Tibial artery (tissue), 4 donors: ENCODE results near the gene HHATL.

ENCODE experiments used
- DNase-seq, 2 donors: peaks; one replicate each; pipeline ENCODE4 v3.0.0-alpha.2; 2019
- H3K27ac ChIP-seq, 2 donors: fragments of 200-600 bp; sonication (generic) in 1 of 2; 1 replicate in 1 of 2; 2 replicates in 1 of 2; pipeline ENCODE4 v1.5.1; 2018 to 2019; ENCODE audit warnings: mild to moderate bottlenecking in 1 of 2
- H3K27me3 ChIP-seq, 2 donors: fragments of 200-600 bp; sonication (generic) in 1 of 2; one replicate each; pipeline versions ENCODE4 v1.5.1 to v1.6.0; 2016 to 2019
- H3K36me3 ChIP-seq, 3 donors: fragments of 200-600 bp; sonication (generic) in 2 of 3; one replicate each; pipeline ENCODE4 v1.5.1; 2016 to 2019; ENCODE audit warnings: mild to moderate bottlenecking in 2 of 3
- H3K4me1 ChIP-seq, 4 donors: fragments of 200-600 bp; sonication (generic) in 2 of 4; 1 replicate in 3 of 4; 2 replicates in 1 of 4; pipeline ENCODE4 v1.5.1; 2016 to 2019
- H3K4me3 ChIP-seq, 2 donors: fragments of 200-600 bp; sonication (generic) in 1 of 2; 1 replicate in 1 of 2; 2 replicates in 1 of 2; pipeline ENCODE4 v1.5.1; 2018 to 2019; ENCODE audit warnings: mild to moderate bottlenecking in 2 of 2
- H3K9me3 ChIP-seq, 3 donors: fragments of 200-600 bp; sonication (generic) in 1 of 3; one replicate each; pipeline ENCODE4 v1.5.1; 2016 to 2019
- CTCF ChIP-seq, 2 experiments: fragments of 200-600 bp in 1 of 2; fragments of 450-650 bp in 1 of 2; IDR thresholded peaks; one replicate each; pipeline ENCODE4 v1.5.1; 2017 to 2019; ENCODE audit warnings: antibody characterized with exemption in 2 of 2, mild to moderate bottlenecking in 1 of 2, moderate library complexity in 1 of 2
- intact Hi-C: fragments of 100-400 bp; cut with DNase I; formaldehyde crosslinking; loops from one replicate; pipeline ENCODE4 v1.15.0; 2023; ENCODE audit warnings: low total_unique reads

The HHATL gene

GRCh38 chr3:42655331-42655888, 47.2 kb downstream of the HHATL start:
- intact Hi-C loops = loop anchor here (2.0 kb wide), 1 partner anchor 89 kb away; no protein-coding TSS in a partner anchor
- no peak for TF ChIP-seq CTCF (IDR thresholded peaks at IDR 0.05)
- peaks cover 10 to 32% (median 20%) of the 10 kb centered on the region in 3 donors for H3K36me3 ChIP-seq
- DNase-seq = peak; percentile 48 to 80
- H3K27me3 ChIP-seq = no peaks in the 10 kb centered on the region
- H3K4me1 ChIP-seq = peaks cover 0 to 79% (median 72%) of the 10 kb centered on the region in 4 donors
- no peaks in the 10 kb centered on the region for H3K9me3 ChIP-seq
- H3K27ac ChIP-seq = peak overlapping the region; percentile 95 to 99
- H3K4me3 ChIP-seq = peak overlapping the region; percentile 89 to 95

- H3K4me3 ChIP-seq = peak overlapping the region; percentile 89 to 95
- no peaks in the 10 kb centered on the region for H3K27me3 ChIP-seq
- H3K27ac ChIP-seq = peak overlapping the region; percentile 95 to 99
- H3K4me1 ChIP-seq = peaks cover 0 to 80% (median 74%) of the 10 kb centered on the region in 4 donors
- peak; percentile 60 to 89 for DNase-seq
- peaks cover 10 to 24% (median 14%) of the 10 kb centered on the region in 3 donors for H3K36me3 ChIP-seq
- peak in 1 of 2 experiments; percentile 18 for TF ChIP-seq CTCF (IDR thresholded peaks at IDR 0.05)
- intact Hi-C loops = loop anchor here (2.0 to 5.0 kb wide), 2 partner anchors 47 to 90 kb away; no protein-coding TSS in a partner anchor
- H3K9me3 ChIP-seq = no peaks in the 10 kb centered on the region
Measured at GRCh38 chr3:42654331-42655201, 48.0 kb downstream of the HHATL start.

GRCh38 chr3:42653560-42654330, 48.9 kb downstream of the HHATL start, which contains the start of gene ZBTB47:
TSS of gene ZBTB47 (plus strand) at chr3:42653697. CDS start at chr3:42658356, 4,659 bp downstream.
- no peaks in the 10 kb centered on the region for H3K27me3 ChIP-seq
- no peak for TF ChIP-seq CTCF (IDR thresholded peaks at IDR 0.05)
- H3K4me3 ChIP-seq = peak within 1 kb of the TSS; percentile 89 to 95
- peak within 1 kb of the TSS; percentile 95 to 99 for H3K27ac ChIP-seq
- DNase-seq = peak; percentile 80 to 87
- peaks cover 7 to 16% (median 8%) of the 10 kb centered on the region in 3 donors for H3K36me3 ChIP-seq
- H3K9me3 ChIP-seq = no peaks in the 10 kb centered on the region
- H3K4me1 ChIP-seq = peaks cover 0 to 80% (median 68%) of the 10 kb centered on the region in 4 donors
- intact Hi-C loops = loop anchor here (2.0 to 5.0 kb wide), 2 partner anchors 46 to 91 kb away; no protein-coding TSS in a partner anchor

- no peaks in the 10 kb centered on the region for H3K9me3 ChIP-seq
- peaks cover 0 to 80% (median 64%) of the 10 kb centered on the region in 4 donors for H3K4me1 ChIP-seq
- intact Hi-C loops = loop anchor here (5.0 kb wide), 1 partner anchor 46 kb away; no protein-coding TSS in a partner anchor
Measured at GRCh38 chr3:42653303-42653559, 49.4 kb downstream of the HHATL start.

More at GRCh38 chr3:42653303-42653559, 49.4 kb downstream of the HHATL start:
- DNase-seq = no peak
- Histone ChIP-seq H3K27ac (peak overlapping the region; percentile 95 to 99), H3K36me3 (peaks cover 2 to 11% (median 3%) of the 10 kb centered on the region in 3 donors), H3K4me3 (peak overlapping the region; percentile 89 to 95), H3K27me3 (no peaks in the 10 kb centered on the region)
- no peak for TF ChIP-seq CTCF (IDR thresholded peaks at IDR 0.05)
